ENCODE measurements around the gene AMPD3.

Gene AMPD3

GRCh38 chr11:10540546-10540914 is 85.5 kb downstream of the AMPD3 start:
- peak overlapping the region; percentile 84 for H3K27ac ChIP-seq
- peak; percentile 45 for DNase-seq
- no peaks in the 10 kb centered on the region for H3K27me3 ChIP-seq (ENCODE audit: insufficient read depth, low read depth, severe bottlenecking)
- peak overlapping the region; percentile 88 for H3K4me3 ChIP-seq (ENCODE audit: low read depth, low read length)
- no peaks in the 10 kb centered on the region for H3K36me3 ChIP-seq
- TF ChIP-seq, protein P1, sequence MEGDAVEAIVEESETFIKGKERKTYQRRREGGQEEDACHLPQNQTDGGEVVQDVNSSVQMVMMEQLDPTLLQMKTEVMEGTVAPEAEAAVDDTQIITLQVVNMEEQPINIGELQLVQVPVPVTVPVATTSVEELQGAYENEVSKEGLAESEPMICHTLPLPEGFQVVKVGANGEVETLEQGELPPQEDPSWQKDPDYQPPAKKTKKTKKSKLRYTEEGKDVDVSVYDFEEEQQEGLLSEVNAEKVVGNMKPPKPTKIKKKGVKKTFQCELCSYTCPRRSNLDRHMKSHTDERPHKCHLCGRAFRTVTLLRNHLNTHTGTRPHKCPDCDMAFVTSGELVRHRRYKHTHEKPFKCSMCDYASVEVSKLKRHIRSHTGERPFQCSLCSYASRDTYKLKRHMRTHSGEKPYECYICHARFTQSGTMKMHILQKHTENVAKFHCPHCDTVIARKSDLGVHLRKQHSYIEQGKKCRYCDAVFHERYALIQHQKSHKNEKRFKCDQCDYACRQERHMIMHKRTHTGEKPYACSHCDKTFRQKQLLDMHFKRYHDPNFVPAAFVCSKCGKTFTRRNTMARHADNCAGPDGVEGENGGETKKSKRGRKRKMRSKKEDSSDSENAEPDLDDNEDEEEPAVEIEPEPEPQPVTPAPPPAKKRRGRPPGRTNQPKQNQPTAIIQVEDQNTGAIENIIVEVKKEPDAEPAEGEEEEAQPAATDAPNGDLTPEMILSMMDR (IDR thresholded peaks at IDR 0.05; ENCODE audit: low read depth, low read length): no peak
- peaks cover 9% of the 10 kb centered on the region for H3K9me3 ChIP-seq (ENCODE audit: severe bottlenecking)

GRCh38 chr11:10540915-10541560 is 86.0 kb downstream of the AMPD3 start, which contains the start of gene RNF141:
RNF141 (minus strand) TSS chr11:10541187; CDS start chr11:10534158, 7,029 bp downstream.
- H3K4me3 ChIP-seq (ENCODE audit: low read depth, low read length): peak within 1 kb of the TSS; percentile 88
- peak within 1 kb of the TSS; percentile 84 for H3K27ac ChIP-seq
- H3K27me3 ChIP-seq (ENCODE audit: insufficient read depth, low read depth, severe bottlenecking): no peaks in the 10 kb centered on the region
- DNase-seq: peak; percentile 98
- peaks cover 9% of the 10 kb centered on the region for H3K9me3 ChIP-seq (ENCODE audit: severe bottlenecking)
- no peaks in the 10 kb centered on the region for H3K36me3 ChIP-seq
- TF ChIP-seq, protein P1 (IDR thresholded peaks at IDR 0.05; ENCODE audit: low read depth, low read length): peak; percentile 86

DNA sequence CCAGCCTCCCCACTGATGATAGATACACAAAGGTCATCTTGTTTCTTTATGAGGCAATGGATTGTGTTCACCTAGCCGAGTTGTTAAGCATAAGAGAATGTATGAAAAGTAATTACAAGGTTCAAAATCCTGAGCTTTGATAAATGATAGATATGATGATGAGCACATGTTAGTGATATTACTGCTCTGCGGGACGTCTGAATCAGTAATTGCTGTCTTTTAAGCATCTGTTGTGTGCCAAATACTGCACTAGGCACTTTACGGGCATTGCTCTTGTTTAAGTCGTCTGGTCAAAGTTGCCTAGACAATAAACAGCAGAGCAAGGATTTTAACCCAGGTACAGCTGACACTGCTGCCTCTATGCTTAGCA is 86.5 kb downstream of the AMPD3 start:
- DNase-seq: peak; percentile 30
- peaks cover 9% of the 10 kb centered on the region for H3K9me3 ChIP-seq (ENCODE audit: severe bottlenecking)
- peak overlapping the region; percentile 84 for H3K27ac ChIP-seq

DNA sequence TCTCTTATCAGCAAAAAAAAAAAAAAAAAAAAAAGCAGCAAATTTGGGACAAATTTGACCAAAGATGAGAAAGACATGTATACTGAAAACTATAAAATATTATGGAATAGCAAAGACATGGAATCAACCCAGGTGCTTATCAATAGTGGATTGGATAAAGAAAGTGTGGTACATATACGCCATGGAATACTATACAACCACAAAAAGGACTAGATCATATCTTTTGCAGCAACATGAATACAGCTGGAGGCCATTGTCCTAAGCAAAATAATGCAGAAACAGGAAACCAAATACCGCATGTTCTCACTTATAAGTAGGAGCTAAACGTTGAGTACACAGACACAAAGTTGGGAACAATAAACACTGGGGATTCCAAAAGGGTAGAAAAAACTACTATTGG is 87.7 kb downstream of the AMPD3 start:
- H3K27me3 ChIP-seq (ENCODE audit: insufficient read depth, low read depth, severe bottlenecking): no peaks in the 10 kb centered on the region
- no peaks in the 10 kb centered on the region for H3K36me3 ChIP-seq
- H3K9me3 ChIP-seq (ENCODE audit: severe bottlenecking): peaks cover 9% of the 10 kb centered on the region
- no peak overlapping the region for H3K27ac ChIP-seq
- DNase-seq: no peak
- TF ChIP-seq, protein P1 (IDR thresholded peaks at IDR 0.05; ENCODE audit: low read depth, low read length): no peak
- H3K4me3 ChIP-seq (ENCODE audit: low read depth, low read length): no peak overlapping the region

More for the DNA sequence above, 86.5 kb downstream of the AMPD3 start:
- TF ChIP-seq, protein P1 (IDR thresholded peaks at IDR 0.05; ENCODE audit: low read depth, low read length): no peak
- H3K4me3 ChIP-seq (ENCODE audit: low read depth, low read length): peak overlapping the region; percentile 88
- H3K27me3 ChIP-seq (ENCODE audit: insufficient read depth, low read depth, severe bottlenecking): no peaks in the 10 kb centered on the region
- H3K36me3 ChIP-seq: no peaks in the 10 kb centered on the region

DNA sequence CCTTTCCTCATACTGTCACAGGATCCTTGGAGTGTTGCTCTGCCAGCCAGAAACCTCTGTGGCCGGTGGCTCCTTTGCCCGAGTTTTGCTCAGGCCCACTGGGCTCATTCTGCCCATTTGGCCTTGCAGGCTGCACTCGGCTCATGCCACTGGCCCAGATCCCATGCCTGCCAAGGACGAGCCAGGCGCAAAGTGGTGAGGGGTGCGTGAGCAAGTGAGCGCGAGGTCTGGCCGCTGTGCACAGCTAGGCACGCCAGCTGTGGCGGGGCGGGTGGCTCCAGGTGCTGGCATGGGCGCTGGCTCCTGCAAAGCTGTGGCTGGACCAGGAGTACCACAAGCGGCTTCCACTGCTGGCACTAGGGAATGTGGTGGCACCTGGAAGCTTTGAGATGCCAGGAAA is 88.7 kb downstream of the AMPD3 start:
- no peaks in the 10 kb centered on the region for H3K36me3 ChIP-seq
- H3K27ac ChIP-seq: no peak overlapping the region
- H3K4me3 ChIP-seq (ENCODE audit: low read depth, low read length): no peak overlapping the region
- TF ChIP-seq, protein P1 (IDR thresholded peaks at IDR 0.05; ENCODE audit: low read depth, low read length): no peak
- H3K9me3 ChIP-seq (ENCODE audit: severe bottlenecking): peaks cover 9% of the 10 kb centered on the region
- H3K27me3 ChIP-seq (ENCODE audit: insufficient read depth, low read depth, severe bottlenecking): no peaks in the 10 kb centered on the region
- DNase-seq: no peak

Measured in WERI-Rb-1 (cell line).